Astrocyte of the spinal cord (primary cell): ENCODE data around the gene NCOA6.

Experiments
- DNase-seq: peaks from one replicate; pipeline ENCODE4 v3.0.0; 2011; ENCODE audit warnings: low read depth, low spot score
- H3K4me3 ChIP-seq: 2 replicates; pipeline ENCODE4 v1.5.1; 2011; ENCODE audit warnings: low read depth, mild to moderate bottlenecking, low read length, moderate library complexity
- in situ Hi-C: cut with HindIII; loops from 2 replicates; pipeline ENCODE4 v1.10.0; 2017; ENCODE audit warnings: low sequenced_read_pairs
- TF ChIP-seq, protein P1 (sequence below): IDR thresholded peaks from 2 replicates; pipeline ENCODE4 v1.5.1; 2012; ENCODE audit warnings: low read depth, mild to moderate bottlenecking, low read length, inconsistent platforms

The NCOA6 gene

DNA sequence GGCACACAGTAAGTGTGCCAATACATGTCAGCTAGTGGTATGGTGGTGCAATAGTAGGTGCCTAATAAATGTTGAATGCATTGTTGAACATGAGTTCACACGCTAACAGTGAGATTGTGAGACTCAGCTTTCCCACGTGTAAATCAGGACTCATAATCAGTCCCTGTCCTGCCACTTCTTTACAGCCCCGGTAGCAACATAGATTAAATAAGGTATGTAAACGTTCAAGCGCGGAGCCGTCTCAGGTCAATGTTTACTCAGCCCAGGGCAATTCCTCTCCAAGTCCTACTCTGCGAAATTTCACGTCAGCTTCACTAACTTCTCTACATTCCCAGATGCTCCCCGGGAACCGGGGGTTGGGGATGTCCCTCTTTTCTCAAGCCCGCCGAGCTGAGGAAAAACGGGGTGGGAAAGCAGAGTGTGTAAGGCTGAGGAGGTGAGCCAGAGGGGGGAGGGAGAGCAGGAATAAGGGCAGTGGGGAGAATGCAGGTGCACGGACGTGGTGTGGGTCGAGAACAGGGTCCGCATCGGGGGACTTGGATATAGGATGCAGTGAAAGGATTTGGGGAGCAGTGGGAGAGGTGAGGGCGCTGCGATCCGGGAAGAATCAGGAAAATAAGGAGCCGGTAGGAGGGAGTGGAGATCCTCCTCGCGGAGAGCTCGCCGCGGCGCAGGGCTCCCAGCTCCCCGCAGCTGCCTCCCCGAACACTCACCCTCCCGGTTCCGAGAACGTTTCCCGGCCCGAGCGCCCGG is 121.9 kb downstream of the NCOA6 start:
- H3K4me3 ChIP-seq: peak overlapping the region; percentile 85
- in situ Hi-C loops: no loop called here
- TF ChIP-seq, protein P1, sequence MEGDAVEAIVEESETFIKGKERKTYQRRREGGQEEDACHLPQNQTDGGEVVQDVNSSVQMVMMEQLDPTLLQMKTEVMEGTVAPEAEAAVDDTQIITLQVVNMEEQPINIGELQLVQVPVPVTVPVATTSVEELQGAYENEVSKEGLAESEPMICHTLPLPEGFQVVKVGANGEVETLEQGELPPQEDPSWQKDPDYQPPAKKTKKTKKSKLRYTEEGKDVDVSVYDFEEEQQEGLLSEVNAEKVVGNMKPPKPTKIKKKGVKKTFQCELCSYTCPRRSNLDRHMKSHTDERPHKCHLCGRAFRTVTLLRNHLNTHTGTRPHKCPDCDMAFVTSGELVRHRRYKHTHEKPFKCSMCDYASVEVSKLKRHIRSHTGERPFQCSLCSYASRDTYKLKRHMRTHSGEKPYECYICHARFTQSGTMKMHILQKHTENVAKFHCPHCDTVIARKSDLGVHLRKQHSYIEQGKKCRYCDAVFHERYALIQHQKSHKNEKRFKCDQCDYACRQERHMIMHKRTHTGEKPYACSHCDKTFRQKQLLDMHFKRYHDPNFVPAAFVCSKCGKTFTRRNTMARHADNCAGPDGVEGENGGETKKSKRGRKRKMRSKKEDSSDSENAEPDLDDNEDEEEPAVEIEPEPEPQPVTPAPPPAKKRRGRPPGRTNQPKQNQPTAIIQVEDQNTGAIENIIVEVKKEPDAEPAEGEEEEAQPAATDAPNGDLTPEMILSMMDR: no peak
- peak; percentile 27 for DNase-seq

- H3K4me3 ChIP-seq: no peak overlapping the region
- no peak for DNase-seq
- in situ Hi-C loops: no loop called here
- TF ChIP-seq, protein P1: no peak
Observed at GRCh38 chr20:34703061-34703423, 122.4 kb downstream of the NCOA6 start.

DNA sequence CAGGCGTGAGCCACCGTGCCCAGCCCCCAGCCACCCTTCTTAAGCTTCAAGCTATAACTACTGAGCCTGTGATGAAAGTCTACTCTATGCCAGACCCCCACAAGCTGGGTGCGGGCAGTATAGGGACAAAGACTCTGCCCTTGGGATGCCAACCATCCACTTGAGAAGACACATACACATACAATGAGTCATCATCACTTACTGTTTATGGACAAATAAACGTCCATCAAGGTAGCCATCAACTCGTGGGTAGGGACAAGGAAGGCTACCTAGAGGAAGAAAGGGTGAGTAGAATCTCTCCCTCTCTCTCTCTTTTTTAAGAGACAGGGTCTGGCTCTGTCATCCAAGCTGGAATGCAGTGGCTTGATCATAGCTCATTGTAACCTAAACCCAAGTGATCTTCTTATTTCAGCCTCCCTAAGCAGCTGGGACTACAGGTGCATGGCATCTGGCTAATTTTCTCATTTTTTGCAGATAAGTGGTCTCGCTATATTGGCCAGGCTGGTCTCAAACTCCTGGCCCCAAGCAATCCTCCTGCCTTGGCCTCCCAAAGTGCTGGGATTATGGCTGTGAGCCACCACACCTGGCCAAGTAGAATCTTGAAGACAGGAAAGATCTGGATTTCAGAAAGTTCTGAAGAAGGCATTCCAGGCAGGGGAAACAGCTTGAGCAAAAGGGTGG is 123.9 kb downstream of the NCOA6 start:
- no peak overlapping the region for H3K4me3 ChIP-seq
- in situ Hi-C loops: no loop called here
- no peak for DNase-seq
- TF ChIP-seq, protein P1: no peak

DNA sequence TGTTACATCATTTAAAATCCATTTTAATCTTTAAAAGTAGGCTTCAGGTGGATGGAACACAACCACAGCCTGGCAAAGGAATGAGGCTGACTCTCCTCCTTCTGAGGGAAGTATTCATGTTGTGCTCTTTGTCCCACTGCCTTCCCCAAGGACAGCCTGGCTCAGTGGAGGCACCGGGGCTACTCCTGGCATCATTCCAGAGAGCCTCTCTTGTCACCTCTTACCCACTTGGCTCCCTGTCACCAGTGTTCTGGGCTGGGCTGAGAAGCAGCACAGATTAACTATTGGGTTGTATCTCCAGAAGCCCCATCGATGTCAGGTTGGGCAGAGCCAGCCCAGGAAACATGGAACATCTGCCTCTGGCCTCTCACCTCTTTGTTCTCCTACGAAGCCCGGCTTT is 132.0 kb downstream of the NCOA6 start:
- DNase-seq: no peak
- no peak overlapping the region for H3K4me3 ChIP-seq
- TF ChIP-seq, protein P1: no peak
- in situ Hi-C loops: no loop called here

GRCh38 chr20:34691838-34692237 is 133.6 kb downstream of the NCOA6 start:
- DNase-seq: no peak
- no peak overlapping the region for H3K4me3 ChIP-seq
- TF ChIP-seq, protein P1: no peak
- in situ Hi-C loops: no loop called here

DNA sequence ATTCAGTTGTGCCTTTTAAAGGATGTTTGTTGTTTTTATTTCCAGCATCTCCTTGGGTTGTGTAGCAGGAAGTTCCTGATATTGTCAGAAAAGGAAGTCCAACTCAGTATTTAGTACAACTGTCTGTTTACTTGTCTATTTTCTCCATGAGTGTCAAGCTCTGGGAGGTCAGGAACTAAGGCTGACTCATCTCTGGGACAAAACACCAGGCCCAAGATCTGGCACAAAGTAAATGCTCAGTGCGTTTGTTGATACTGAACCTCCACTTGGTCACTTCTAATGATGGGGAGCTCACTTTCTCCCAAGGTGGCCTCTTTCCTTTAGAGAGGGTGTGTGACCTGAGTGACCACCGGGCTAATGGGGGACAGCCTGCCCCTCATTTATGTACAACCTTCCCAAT is 136.0 kb downstream of the NCOA6 start:
- TF ChIP-seq, protein P1: no peak
- H3K4me3 ChIP-seq: no peak overlapping the region
- no peak for DNase-seq
- in situ Hi-C loops: no loop called here
